Vagina (tissue), 2 donors: ENCODE results near the gene SERTAD2. TPM values are rescaled to one million over a fixed set of nuclear protein-coding genes. Genes with fewer than 3 reads are reported as not detected.

Source experiments
- DNase-seq, 2 donors: peaks; one replicate each; pipeline ENCODE4 v3.0.0-alpha.2; 2017; ENCODE audit errors: extremely low spot score in 2 of 2
- H3K27ac ChIP-seq: fragments of 200-600 bp; sonication (generic); one replicate; pipeline ENCODE4 v1.5.1; 2019
- H3K27me3 ChIP-seq: fragments of 200-600 bp; sonication (generic); one replicate; pipeline ENCODE4 v1.5.1; 2019
- H3K36me3 ChIP-seq, 2 donors: fragments of 200-600 bp; sonication (generic); one replicate each; pipeline ENCODE4 v1.5.1; 2017 to 2019
- H3K4me1 ChIP-seq: fragments of 200-600 bp; sonication (generic); one replicate; pipeline ENCODE4 v1.5.1; 2019
- H3K4me3 ChIP-seq, 2 donors: fragments of 200-600 bp; sonication (generic); 1 replicate in 1 of 2; 2 replicates in 1 of 2; pipeline ENCODE4 v1.5.1; 2016 to 2019
- H3K9me3 ChIP-seq: fragments of 200-600 bp; sonication (generic); one replicate; pipeline ENCODE4 v1.5.1; 2019
- POLR2A ChIP-seq, 2 donors: fragments of 450-650 bp; IDR thresholded peaks; one replicate each; pipeline ENCODE4 v1.6.1; 2017; ENCODE audit warnings: antibody characterized with exemption in 2 of 2, mild to moderate bottlenecking in 2 of 2, moderate library complexity in 2 of 2
- POLR2AphosphoS5 ChIP-seq, 2 donors: sonication (generic); formaldehyde crosslinking; IDR thresholded peaks; one replicate each; pipeline ENCODE4 v1.9.0; 2017; ENCODE audit warnings: antibody characterized with exemption in 2 of 2, mild to moderate bottlenecking in 2 of 2, low read depth in 1 of 2; ENCODE audit not compliant: insufficient read depth in 1 of 2
- intact Hi-C: fragments of 100-400 bp; cut with DNase I; formaldehyde crosslinking; loops from one replicate; pipeline ENCODE4 v1.15.1; 2023
- total RNA-seq: library from RNA; depleted of rRNA; stranded (reverse); fragments of >200 nt; gene quantifications from one replicate; pipeline ENCODE4 v1.2.3, GENCODE V29; 2016
- TF ChIP-seq, protein P1 (sequence below), 3 experiments: fragments of 450-650 bp in 2 of 3; fragments of 200-600 bp in 1 of 3; sonication (generic) in 1 of 3; IDR thresholded peaks; one replicate each; pipeline ENCODE4 v1.5.1; 2017 to 2019; ENCODE audit warnings: antibody characterized with exemption in 3 of 3, mild to moderate bottlenecking in 2 of 3, moderate library complexity in 2 of 3

SERTAD2 gene
- total RNA-seq, 1 donor from 2014 or later: 19.2 TPM

DNA sequence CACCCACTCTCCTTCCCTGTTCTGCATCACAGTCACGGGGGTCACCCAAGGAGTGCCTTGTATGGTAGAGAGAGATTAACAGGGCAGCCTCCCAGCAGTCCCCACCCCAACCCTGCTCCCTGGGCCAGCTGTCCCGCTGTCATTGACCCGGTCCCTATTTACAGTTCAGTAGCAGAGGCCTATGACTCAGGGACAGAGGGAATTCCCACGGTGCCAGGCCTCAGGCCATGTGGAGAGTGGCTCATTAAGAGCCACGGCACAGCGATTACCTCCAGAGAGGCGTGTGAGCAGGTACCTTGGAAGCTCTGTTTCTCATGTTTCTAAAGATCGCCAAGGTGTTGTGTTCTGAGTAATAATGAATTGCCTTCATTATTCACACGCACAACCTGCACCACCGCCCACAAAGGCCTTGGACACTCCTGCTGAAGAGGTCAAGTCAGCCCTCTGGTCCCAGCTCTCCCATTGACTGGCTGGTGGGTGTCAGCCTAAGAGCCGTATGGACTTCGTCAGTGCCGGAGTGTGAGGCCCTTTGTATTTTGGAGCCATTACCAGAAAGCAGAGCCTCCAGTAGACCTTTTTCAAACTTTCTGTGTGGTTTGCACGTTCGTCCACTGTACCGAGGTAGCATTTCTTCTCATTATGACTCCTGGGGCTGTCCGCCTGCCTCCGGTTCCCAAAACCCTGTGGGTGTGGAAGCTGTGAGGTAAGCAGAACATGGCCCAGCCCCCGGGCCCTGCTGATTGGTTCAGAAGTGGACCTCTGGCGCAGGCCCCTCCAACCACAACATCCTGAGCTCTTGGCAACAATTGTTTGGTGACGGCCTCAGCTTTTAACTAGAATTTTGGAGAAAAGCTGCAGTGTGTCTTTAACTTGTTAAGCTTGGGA, 47.0 kb downstream of the SERTAD2 start:
- peak overlapping the region; percentile 12 to 14 for H3K4me3 ChIP-seq
- peak; percentile 63 to 77 for TF ChIP-seq POLR2AphosphoS5 (IDR thresholded peaks at IDR 0.05; ENCODE audit: insufficient read depth in 1 of 2, low read depth in 1 of 2)
- TF ChIP-seq POLR2A (IDR thresholded peaks at IDR 0.05): no peak
- no peaks in the 10 kb centered on the region for H3K9me3 ChIP-seq
- H3K27me3 ChIP-seq: no peaks in the 10 kb centered on the region
- H3K36me3 ChIP-seq: no peaks in the 10 kb centered on the region
- H3K4me1 ChIP-seq: peaks cover 48% of the 10 kb centered on the region
- H3K27ac ChIP-seq: peak overlapping the region; percentile 83
- peak in 1 of 2 donors; percentile 98 for DNase-seq
- intact Hi-C loops: no loop called here

DNA sequence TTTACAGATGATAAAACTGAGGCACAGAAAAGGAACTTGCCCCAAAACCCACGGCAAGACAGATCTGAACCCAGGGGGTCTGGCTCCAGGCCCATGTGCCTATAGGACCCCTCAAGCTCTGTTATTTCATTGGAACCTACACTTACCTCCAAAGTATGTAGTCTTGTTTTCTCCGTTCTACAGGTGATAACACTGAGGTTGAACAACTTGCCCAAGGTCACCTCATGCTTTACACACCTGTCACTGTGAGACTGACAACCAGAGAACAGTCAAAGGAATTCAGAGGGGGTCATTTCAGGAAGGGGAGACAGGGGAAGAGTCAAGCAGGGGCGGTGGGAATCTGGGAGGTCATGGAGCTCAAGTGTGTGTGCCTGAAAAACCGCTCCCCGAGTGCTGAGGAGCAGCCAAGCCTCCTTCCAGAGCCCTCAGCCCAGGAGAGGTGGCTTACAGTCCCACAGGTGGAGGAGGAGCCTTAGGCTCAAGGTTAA, 47.7 kb downstream of the SERTAD2 start:
- H3K27me3 ChIP-seq: no peaks in the 10 kb centered on the region
- DNase-seq: peak in 1 of 2 donors; percentile 78
- peaks cover 52% of the 10 kb centered on the region for H3K4me1 ChIP-seq
- no peak overlapping the region for H3K4me3 ChIP-seq
- intact Hi-C loops: no loop called here
- TF ChIP-seq POLR2A (IDR thresholded peaks at IDR 0.05) (no peak), POLR2AphosphoS5 (IDR thresholded peaks at IDR 0.05; ENCODE audit: insufficient read depth in 1 of 2, low read depth in 1 of 2) (no peak)
- TF ChIP-seq, protein P1, sequence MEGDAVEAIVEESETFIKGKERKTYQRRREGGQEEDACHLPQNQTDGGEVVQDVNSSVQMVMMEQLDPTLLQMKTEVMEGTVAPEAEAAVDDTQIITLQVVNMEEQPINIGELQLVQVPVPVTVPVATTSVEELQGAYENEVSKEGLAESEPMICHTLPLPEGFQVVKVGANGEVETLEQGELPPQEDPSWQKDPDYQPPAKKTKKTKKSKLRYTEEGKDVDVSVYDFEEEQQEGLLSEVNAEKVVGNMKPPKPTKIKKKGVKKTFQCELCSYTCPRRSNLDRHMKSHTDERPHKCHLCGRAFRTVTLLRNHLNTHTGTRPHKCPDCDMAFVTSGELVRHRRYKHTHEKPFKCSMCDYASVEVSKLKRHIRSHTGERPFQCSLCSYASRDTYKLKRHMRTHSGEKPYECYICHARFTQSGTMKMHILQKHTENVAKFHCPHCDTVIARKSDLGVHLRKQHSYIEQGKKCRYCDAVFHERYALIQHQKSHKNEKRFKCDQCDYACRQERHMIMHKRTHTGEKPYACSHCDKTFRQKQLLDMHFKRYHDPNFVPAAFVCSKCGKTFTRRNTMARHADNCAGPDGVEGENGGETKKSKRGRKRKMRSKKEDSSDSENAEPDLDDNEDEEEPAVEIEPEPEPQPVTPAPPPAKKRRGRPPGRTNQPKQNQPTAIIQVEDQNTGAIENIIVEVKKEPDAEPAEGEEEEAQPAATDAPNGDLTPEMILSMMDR (IDR thresholded peaks at IDR 0.05): no peak
- peak overlapping the region; percentile 83 for H3K27ac ChIP-seq
- H3K36me3 ChIP-seq: no peaks in the 10 kb centered on the region
- no peaks in the 10 kb centered on the region for H3K9me3 ChIP-seq

DNA sequence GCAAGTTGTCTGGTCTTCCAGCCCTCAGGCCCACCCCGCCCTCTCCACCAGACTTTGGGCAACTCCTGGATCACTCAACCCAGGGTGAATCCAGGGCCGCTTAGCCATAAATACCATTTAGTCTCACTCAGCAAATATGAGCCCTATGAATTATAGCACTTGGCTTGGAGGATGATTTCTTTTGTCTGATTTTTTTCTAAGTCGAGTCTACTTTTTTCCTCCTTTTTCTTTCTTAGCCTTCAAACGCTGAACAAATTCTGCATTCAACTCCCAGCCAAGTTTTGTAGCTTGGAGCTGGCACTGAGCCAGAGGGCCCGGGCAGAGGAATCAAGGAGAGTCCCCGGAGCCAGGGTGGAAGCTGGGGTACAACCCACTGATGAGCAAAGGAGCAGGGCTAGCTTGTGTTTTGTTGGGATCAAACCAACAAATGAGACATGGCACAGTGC, 48.7 kb downstream of the SERTAD2 start:
- Histone ChIP-seq H3K36me3 (no peaks in the 10 kb centered on the region), H3K4me1 (peaks cover 52% of the 10 kb centered on the region), H3K4me3 (no peak overlapping the region), H3K27me3 (no peaks in the 10 kb centered on the region), H3K9me3 (no peaks in the 10 kb centered on the region), H3K27ac (peak overlapping the region; percentile 83)
- no peak for DNase-seq
- TF ChIP-seq POLR2A (IDR thresholded peaks at IDR 0.05) (no peak), POLR2AphosphoS5 (IDR thresholded peaks at IDR 0.05; ENCODE audit: insufficient read depth in 1 of 2, low read depth in 1 of 2) (peak in 1 of 2 donors; percentile 44)
- intact Hi-C loops: no loop called here

DNA sequence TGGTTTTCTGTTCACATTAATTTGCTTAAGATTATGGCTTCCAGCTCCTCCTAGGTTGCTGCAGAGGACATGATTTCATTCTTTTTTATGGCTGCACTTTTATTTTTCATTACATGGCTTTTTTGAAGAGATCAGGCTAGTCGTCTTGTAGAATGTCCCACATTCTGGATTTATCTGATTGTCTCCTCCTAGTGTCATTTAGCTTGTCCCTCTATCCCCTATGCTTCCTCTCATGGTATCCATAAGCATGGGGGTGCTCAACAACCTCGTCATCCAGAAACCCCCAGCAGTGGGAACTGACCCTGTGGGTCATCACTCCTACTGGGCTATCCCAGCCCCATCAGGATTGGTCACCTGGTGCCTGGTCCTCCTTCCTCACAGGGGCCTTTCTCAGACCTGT, 49.6 kb downstream of the SERTAD2 start:
- Histone ChIP-seq H3K4me1 (peaks cover 54% of the 10 kb centered on the region), H3K36me3 (no peaks in the 10 kb centered on the region), H3K9me3 (no peaks in the 10 kb centered on the region), H3K4me3 (no peak overlapping the region), H3K27me3 (no peaks in the 10 kb centered on the region), H3K27ac (peak overlapping the region; percentile 41)
- TF ChIP-seq, protein P1 (IDR thresholded peaks at IDR 0.05): no peak
- TF ChIP-seq POLR2AphosphoS5 (IDR thresholded peaks at IDR 0.05; ENCODE audit: insufficient read depth in 1 of 2, low read depth in 1 of 2) (no peak), POLR2A (IDR thresholded peaks at IDR 0.05) (no peak)
- no peak for DNase-seq
- intact Hi-C loops: no loop called here

DNA sequence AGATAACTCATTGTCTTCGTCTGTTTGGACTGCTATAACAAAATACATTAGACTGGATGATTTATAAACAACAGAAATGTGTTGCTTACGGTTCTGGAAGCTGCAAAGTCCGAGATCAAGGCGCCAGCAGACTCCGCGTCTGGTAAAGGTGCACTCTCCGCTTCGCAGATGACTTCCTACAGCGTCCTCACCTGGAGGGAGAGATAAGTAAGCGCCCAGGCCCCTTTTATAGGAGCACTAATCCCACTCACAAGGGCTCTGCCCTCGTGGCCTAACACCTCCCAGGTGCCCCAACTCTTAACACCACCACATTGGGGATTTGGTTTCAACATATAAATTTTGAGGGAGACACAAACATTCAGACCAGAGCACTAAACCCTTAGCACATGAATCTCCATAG, 51.3 kb downstream of the SERTAD2 start:
- DNase-seq: no peak
- no peaks in the 10 kb centered on the region for H3K9me3 ChIP-seq
- H3K4me1 ChIP-seq: peaks cover 39% of the 10 kb centered on the region
- H3K27me3 ChIP-seq: no peaks in the 10 kb centered on the region
- TF ChIP-seq, protein P1 (IDR thresholded peaks at IDR 0.05): no peak
- TF ChIP-seq POLR2A (IDR thresholded peaks at IDR 0.05): no peak
- TF ChIP-seq POLR2AphosphoS5 (IDR thresholded peaks at IDR 0.05; ENCODE audit: insufficient read depth in 1 of 2, low read depth in 1 of 2): no peak
- H3K27ac ChIP-seq: no peak overlapping the region
- H3K4me3 ChIP-seq: no peak overlapping the region
- intact Hi-C loops: no loop called here
- no peaks in the 10 kb centered on the region for H3K36me3 ChIP-seq
